HL-60/S4 treated with retinoic acid at 250 ng/mL for 4 days and 3 days (cell line): ENCODE data around the gene THAP8.

Experiments used
- in situ Hi-C: fragments of 300-500 bp; cut with MboI; formaldehyde crosslinking; loops from 2 replicates; pipeline ENCODE4 v1.7.0; 2022; ENCODE audit warnings: low sequenced_read_pairs

THAP8 gene

GRCh38 chr19:36031308-36031707 lies 22.8 kb downstream of the THAP8 start:
- in situ Hi-C loops = no loop called here

GRCh38 chr19:36030264-36031148 lies 23.6 kb downstream of the THAP8 start:
- in situ Hi-C loops = no loop called here

- in situ Hi-C loops = no loop called here
These were observed 25.6 kb downstream of the THAP8 start for GRCh38 chr19:36028313-36029041.

- in situ Hi-C loops = no loop called here
These were observed 26.4 kb downstream of the THAP8 start for GRCh38 chr19:36027696-36028095.

GRCh38 chr19:36026091-36026876 lies 27.8 kb downstream of the THAP8 start:
- in situ Hi-C loops = no loop called here

- in situ Hi-C loops = no loop called here
These were observed 28.5 kb downstream of the THAP8 start for GRCh38 chr19:36025541-36025940.

GRCh38 chr19:36023432-36023831 lies 30.7 kb downstream of the THAP8 start:
- in situ Hi-C loops = no loop called here

GRCh38 chr19:36019061-36019670 lies 34.9 kb downstream of the THAP8 start:
- in situ Hi-C loops = no loop called here

- in situ Hi-C loops = no loop called here
These were observed 39.8 kb downstream of the THAP8 start, which contains the start of gene ALKBH6 for GRCh38 chr19:36014012-36014924. Gene ALKBH6, minus strand, starts transcription at chr19:36014213. Its CDS starts 816 bp downstream, at chr19:36013397.

GRCh38 chr19:36013280-36014011 lies 40.6 kb downstream of the THAP8 start:
- in situ Hi-C loops = no loop called here

- in situ Hi-C loops = no loop called here
These were observed 43.7 kb downstream of the THAP8 start for GRCh38 chr19:36010402-36010801.

- in situ Hi-C loops = no loop called here
These were observed 44.3 kb downstream of the THAP8 start for GRCh38 chr19:36009633-36010379.

- in situ Hi-C loops = no loop called here
These were observed 44.9 kb downstream of the THAP8 start for GRCh38 chr19:36009220-36009619.

- in situ Hi-C loops = no loop called here
These were observed 45.6 kb downstream of the THAP8 start, which contains the start of gene SYNE4 for GRCh38 chr19:36008336-36008978. Gene SYNE4, minus strand, starts transcription at chr19:36008813. Its CDS starts 132 bp downstream, at chr19:36008681.

- in situ Hi-C loops = no loop called here
These were observed 47.1 kb downstream of the THAP8 start for GRCh38 chr19:36006955-36007354.

GRCh38 chr19:36003284-36003683 lies 50.8 kb downstream of the THAP8 start:
- in situ Hi-C loops = no loop called here

- in situ Hi-C loops = no loop called here
These were observed 52.5 kb downstream of the THAP8 start for GRCh38 chr19:36001605-36002004.

GRCh38 chr19:35996777-35997176 lies 57.3 kb downstream of the THAP8 start:
- in situ Hi-C loops = no loop called here
